Nephron (organoid): Measurements from ENCODE around the gene SLC9A1.
"Not testable (repeated sequence)": the region's sequence is repeated elsewhere in the genome, so short reads cannot be mapped to it uniquely, and the experiment has no call there.

Experiments used
- H3K27ac Mint-ChIP-seq, 3 experiments: 2 replicates each; pipeline ENCODE4 v1.8.0; 2020; ENCODE audit warnings: mixed read lengths in 3 of 3, mild to moderate bottlenecking in 2 of 3, moderate library complexity in 1 of 3
- H3K27me3 Mint-ChIP-seq: 2 replicates; pipeline ENCODE4 v1.8.0; 2021; ENCODE audit warnings: low read depth, mild to moderate bottlenecking, moderate library complexity, mixed read lengths
- H3K36me3 Mint-ChIP-seq: 2 replicates; pipeline ENCODE4 v1.8.0; 2020; ENCODE audit warnings: low read depth, mixed read lengths
- H3K4me1 Mint-ChIP-seq: 2 replicates; pipeline ENCODE4 v1.8.0; 2020; ENCODE audit warnings: mixed read lengths
- H3K4me3 Mint-ChIP-seq, 3 experiments: 2 replicates each; pipeline ENCODE4 v1.8.0; 2020; ENCODE audit warnings: mild to moderate bottlenecking in 3 of 3, mixed read lengths in 3 of 3, moderate library complexity in 2 of 3
- H3K9me3 Mint-ChIP-seq: 2 replicates; pipeline ENCODE4 v1.8.0; 2020; ENCODE audit warnings: mixed read lengths
- CTCF ChIP-seq, 3 experiments: fragments of 200-600 bp; sonication (generic); IDR thresholded peaks; one replicate each; pipeline ENCODE4 v1.5.0; 2021; ENCODE audit warnings: antibody characterized with exemption in 3 of 3; ENCODE audit not compliant: unreplicated experiment in 3 of 3

The SLC9A1 gene

GRCh38 chr1:27154991-27155781 is at the start of gene SLC9A1:
Gene SLC9A1, minus strand, starts transcription at chr1:27155125. Its CDS starts 791 bp downstream, at chr1:27154334.
- peak within 1 kb of the TSS; percentile 86 to 98 (median 97) for H3K27ac Mint-ChIP-seq
- H3K4me1 Mint-ChIP-seq, result peaks cover 41% of the 10 kb centered on the region
- no peaks in the 10 kb centered on the region for H3K36me3 Mint-ChIP-seq
- no peaks in the 10 kb centered on the region for H3K9me3 Mint-ChIP-seq
- peaks cover 5% of the 10 kb centered on the region for H3K27me3 Mint-ChIP-seq
- TF ChIP-seq CTCF (IDR thresholded peaks at IDR 0.05; ENCODE audit: unreplicated experiment in 3 of 3), result peak; percentile 82 to 91 (median 84)
- H3K4me3 Mint-ChIP-seq, result peak within 1 kb of the TSS; percentile 91 to 97 (median 92)

- H3K27ac Mint-ChIP-seq, result peak overlapping the region in 1 of 3 experiments; percentile 88
- peaks cover 17% of the 10 kb centered on the region for H3K27me3 Mint-ChIP-seq
- H3K9me3 Mint-ChIP-seq, result peaks cover 4% of the 10 kb centered on the region
- no peaks in the 10 kb centered on the region for H3K4me1 Mint-ChIP-seq
- H3K4me3 Mint-ChIP-seq, result no peak overlapping the region
- TF ChIP-seq CTCF (IDR thresholded peaks at IDR 0.05; ENCODE audit: unreplicated experiment in 3 of 3), result no peak
- H3K36me3 Mint-ChIP-seq, result no peaks in the 10 kb centered on the region
Observed at GRCh38 chr1:27203946-27204345, 49.0 kb upstream of the SLC9A1 start.

- peaks cover 17% of the 10 kb centered on the region for H3K27me3 Mint-ChIP-seq
- H3K36me3 Mint-ChIP-seq, result no peaks in the 10 kb centered on the region
- H3K9me3 Mint-ChIP-seq, result no peaks in the 10 kb centered on the region
- no peaks in the 10 kb centered on the region for H3K4me1 Mint-ChIP-seq
- no peak overlapping the region for H3K4me3 Mint-ChIP-seq
- no peak for TF ChIP-seq CTCF (IDR thresholded peaks at IDR 0.05; ENCODE audit: unreplicated experiment in 3 of 3)
- no peak overlapping the region for H3K27ac Mint-ChIP-seq
Observed at GRCh38 chr1:27201295-27201694, 46.4 kb upstream of the SLC9A1 start.

- Mint-ChIP-seq H3K4me1 (no peaks in the 10 kb centered on the region), H3K36me3 (no peaks in the 10 kb centered on the region), H3K27me3 (no peaks in the 10 kb centered on the region), H3K27ac (no peak overlapping the region), H3K9me3 (no peaks in the 10 kb centered on the region), H3K4me3 (no peak overlapping the region)
- TF ChIP-seq CTCF (IDR thresholded peaks at IDR 0.05; ENCODE audit: unreplicated experiment in 3 of 3), result no peak
Observed at GRCh38 chr1:27193194-27193593, 38.3 kb upstream of the SLC9A1 start.

- no peaks in the 10 kb centered on the region for H3K27me3 Mint-ChIP-seq
- H3K4me1 Mint-ChIP-seq, result no peaks in the 10 kb centered on the region
- TF ChIP-seq CTCF (IDR thresholded peaks at IDR 0.05; ENCODE audit: unreplicated experiment in 3 of 3), result no peak
- no peak overlapping the region for H3K4me3 Mint-ChIP-seq
- H3K9me3 Mint-ChIP-seq, result peaks cover 6% of the 10 kb centered on the region
- H3K36me3 Mint-ChIP-seq, result no peaks in the 10 kb centered on the region
- no peak overlapping the region for H3K27ac Mint-ChIP-seq
Observed at GRCh38 chr1:27192039-27192529, 37.2 kb upstream of the SLC9A1 start.

GRCh38 chr1:27184665-27185064 is 29.7 kb upstream of the SLC9A1 start:
- H3K9me3 Mint-ChIP-seq, result peaks cover 22% of the 10 kb centered on the region
- not testable (repeated sequence) for H3K4me1 Mint-ChIP-seq, H3K27me3 Mint-ChIP-seq, H3K4me3 Mint-ChIP-seq, H3K36me3 Mint-ChIP-seq, H3K27ac Mint-ChIP-seq
